RWPE2 (cell line): ENCODE results near the gene TVP23B.
"Not testable (repeated sequence)": the region's sequence is repeated elsewhere in the genome, so short reads cannot be mapped to it uniquely, and the experiment has no call there.

Experiments used
- ATAC-seq: fragments of 200-7000 bp; cut with Tn5 transposase; 3 replicates; pipeline ENCODE4 v1.9.1; 2021; ENCODE audit warnings: low read depth
- DNase-seq: peaks from one replicate; pipeline ENCODE4 v3.0.0-alpha.2; 2020; ENCODE audit warnings: low spot score
- H3K27ac ChIP-seq: fragments of 450-650 bp; 2 replicates; pipeline ENCODE4 v1.5.1; 2017; ENCODE audit warnings: mild to moderate bottlenecking; ENCODE audit not compliant: poor library complexity, severe bottlenecking
- H3K27me3 ChIP-seq: fragments of 250-450 bp; sonication (Bioruptor Pico); 2 replicates; pipeline ENCODE4 v1.5.1; 2021; ENCODE audit warnings: mild to moderate bottlenecking, moderate library complexity; ENCODE audit not compliant: insufficient read depth, poor library complexity, severe bottlenecking
- H3K36me3 ChIP-seq: fragments of 250-450 bp; sonication (Bioruptor Pico); 2 replicates; pipeline ENCODE4 v1.5.1; 2020; ENCODE audit warnings: low read depth, mild to moderate bottlenecking, moderate library complexity
- H3K4me1 ChIP-seq: fragments of 250-450 bp; sonication (Bioruptor Pico); 2 replicates; pipeline ENCODE4 v1.5.1; 2021; ENCODE audit warnings: mild to moderate bottlenecking, moderate library complexity; ENCODE audit not compliant: insufficient read depth, poor library complexity, severe bottlenecking
- H3K4me3 ChIP-seq: fragments of 250-450 bp; sonication (Bioruptor Pico); 2 replicates; pipeline ENCODE4 v1.5.1; 2021; ENCODE audit warnings: mild to moderate bottlenecking, moderate library complexity; ENCODE audit not compliant: severe bottlenecking
- H3K9me3 ChIP-seq: fragments of 250-450 bp; sonication (Bioruptor Pico); 2 replicates; pipeline ENCODE4 v1.5.1; 2021; ENCODE audit warnings: mild to moderate bottlenecking, moderate library complexity; ENCODE audit not compliant: severe bottlenecking
- TF ChIP-seq, protein P1 (sequence below): fragments of 450-650 bp; IDR thresholded peaks from one replicate; pipeline ENCODE4 v1.5.1; 2017; ENCODE audit warnings: mild to moderate bottlenecking, moderate library complexity; ENCODE audit not compliant: poor library complexity, severe bottlenecking

TVP23B gene

DNA sequence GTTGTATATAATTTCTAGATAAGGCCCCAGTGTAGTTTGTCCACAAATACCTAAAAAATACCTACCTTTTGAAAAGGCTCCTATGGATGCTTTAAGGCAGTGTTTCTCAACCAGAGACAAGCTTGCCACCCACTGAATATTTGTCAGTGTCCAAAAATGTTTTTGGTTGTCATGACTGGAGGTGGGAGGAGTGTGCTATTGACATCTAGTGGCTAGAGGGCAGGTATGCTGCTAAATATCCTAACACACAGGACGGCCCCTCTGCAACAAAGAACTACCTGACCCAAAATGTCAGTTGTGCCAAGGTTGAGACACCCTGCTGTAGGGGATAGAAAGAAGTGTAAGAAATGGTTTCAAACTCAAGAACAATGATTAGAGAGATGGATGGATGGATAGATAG lies 10.4 kb downstream of the TVP23B start:
- H3K27ac ChIP-seq, DNase-seq, H3K4me1 ChIP-seq, H3K9me3 ChIP-seq, H3K4me3 ChIP-seq, H3K27me3 ChIP-seq: not testable (repeated sequence)
- peak; percentile 73 for ATAC-seq
- 0 out of 2 replicates have a peak, but pooled peaks cover 12% of the 10 kb centered on the region for H3K36me3 ChIP-seq

DNA sequence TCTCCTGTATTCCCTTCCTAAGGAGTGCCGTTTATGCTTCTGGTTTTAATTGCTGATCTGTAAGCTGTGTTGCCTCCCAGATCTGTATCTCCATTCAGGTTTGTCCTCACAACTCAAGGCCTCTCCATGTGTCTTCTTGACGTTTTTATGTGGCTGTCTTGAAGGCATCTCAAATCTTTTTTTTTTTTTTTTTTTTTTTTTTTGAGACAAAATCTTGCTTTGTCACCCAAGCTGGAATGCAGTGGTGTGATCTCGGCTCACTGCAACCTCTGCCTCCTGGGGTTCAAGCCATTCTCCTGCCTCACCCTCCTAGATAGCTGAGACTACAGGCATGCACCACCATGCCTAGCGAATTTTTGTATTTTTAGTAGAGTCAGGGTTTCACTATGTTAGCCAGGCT lies 13.9 kb downstream of the TVP23B start:
- not testable (repeated sequence) for H3K27me3 ChIP-seq, H3K4me3 ChIP-seq, H3K27ac ChIP-seq, H3K4me1 ChIP-seq, H3K9me3 ChIP-seq, DNase-seq, H3K36me3 ChIP-seq, ATAC-seq

DNA sequence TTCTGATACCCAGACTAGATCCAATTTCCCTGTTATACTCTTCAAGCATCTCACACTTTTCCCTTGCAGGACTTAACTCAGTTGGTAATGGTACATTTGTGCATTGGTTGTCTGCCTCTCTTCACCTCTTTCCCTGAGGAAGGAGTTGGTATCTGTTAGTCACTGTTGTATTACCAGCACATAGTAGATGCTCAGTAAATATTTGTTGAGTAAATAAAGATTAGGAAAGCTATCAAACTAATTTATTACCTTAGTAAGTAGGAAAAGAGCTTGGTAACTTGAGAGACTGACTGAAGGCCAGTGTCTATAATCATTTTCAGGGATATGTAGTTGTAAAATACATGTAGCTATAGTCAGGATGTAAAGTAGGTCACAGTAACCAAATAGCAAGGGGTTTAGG lies 15.9 kb downstream of the TVP23B start:
- not testable (repeated sequence) for H3K4me1 ChIP-seq, H3K27ac ChIP-seq, DNase-seq, H3K4me3 ChIP-seq, H3K9me3 ChIP-seq, H3K27me3 ChIP-seq, ATAC-seq
- H3K36me3 ChIP-seq, result peaks cover 12% of the 10 kb centered on the region; the same call in 1 of the 2 replicates

DNA sequence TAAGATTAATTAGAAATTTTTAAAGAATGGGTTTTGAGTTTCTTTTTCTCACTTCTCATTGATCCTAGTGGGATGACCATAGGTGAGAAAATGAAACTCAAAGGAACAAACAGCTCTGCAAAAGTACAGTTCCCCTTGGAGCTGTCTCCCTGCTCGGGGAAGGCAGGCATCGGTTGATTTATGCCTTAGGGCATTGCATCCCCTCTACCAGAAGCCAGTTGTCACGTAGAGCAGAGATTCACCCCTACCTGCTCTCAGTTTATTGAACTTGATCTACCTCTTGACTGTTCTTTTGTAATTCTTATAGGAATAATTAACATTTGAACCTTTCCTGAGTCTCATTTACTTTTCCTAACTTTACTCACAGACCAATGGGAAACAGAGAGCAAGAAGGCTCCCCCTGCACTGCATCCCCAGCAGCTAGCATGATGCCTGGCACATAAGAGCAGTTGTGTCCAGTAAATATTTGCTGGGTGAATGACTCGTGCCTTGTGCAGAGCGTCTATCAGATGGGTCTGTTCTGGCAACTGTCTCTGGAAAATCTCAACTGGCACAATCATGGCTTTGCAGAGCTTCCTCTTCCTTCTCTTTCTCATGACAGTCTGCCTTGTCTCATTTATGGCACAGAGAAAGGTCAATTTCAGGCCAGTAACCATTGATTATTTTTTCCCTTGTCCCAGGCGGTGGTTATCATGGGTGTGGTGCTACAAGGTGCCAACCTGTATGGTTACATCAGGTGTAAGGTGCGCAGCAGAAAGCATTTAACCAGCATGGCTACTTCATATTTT lies 22.7 kb downstream of the TVP23B start:
- not testable (repeated sequence) for DNase-seq, H3K27me3 ChIP-seq, H3K9me3 ChIP-seq, ATAC-seq, H3K36me3 ChIP-seq, H3K4me1 ChIP-seq, H3K27ac ChIP-seq, H3K4me3 ChIP-seq

DNA sequence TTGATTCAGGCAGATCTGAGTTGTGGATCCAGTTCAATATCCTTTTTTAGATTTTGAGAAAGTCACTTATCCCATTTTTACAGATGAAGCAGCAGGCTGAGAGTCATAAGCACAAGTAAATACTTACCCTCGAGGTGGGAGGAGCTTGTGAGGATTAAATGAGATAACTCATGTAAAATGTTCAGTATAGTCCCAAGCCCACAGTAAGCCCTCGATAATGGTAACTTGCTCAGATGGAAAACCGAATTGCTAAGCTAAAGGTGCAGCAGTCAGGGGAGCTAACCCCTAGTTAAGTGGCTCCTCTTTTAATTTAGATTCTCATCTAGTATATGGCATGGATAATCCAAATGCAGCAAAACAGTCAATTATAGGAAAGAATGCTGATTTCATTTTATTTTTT lies 34.9 kb downstream of the TVP23B start:
- not testable (repeated sequence) for H3K9me3 ChIP-seq, ATAC-seq

DNA sequence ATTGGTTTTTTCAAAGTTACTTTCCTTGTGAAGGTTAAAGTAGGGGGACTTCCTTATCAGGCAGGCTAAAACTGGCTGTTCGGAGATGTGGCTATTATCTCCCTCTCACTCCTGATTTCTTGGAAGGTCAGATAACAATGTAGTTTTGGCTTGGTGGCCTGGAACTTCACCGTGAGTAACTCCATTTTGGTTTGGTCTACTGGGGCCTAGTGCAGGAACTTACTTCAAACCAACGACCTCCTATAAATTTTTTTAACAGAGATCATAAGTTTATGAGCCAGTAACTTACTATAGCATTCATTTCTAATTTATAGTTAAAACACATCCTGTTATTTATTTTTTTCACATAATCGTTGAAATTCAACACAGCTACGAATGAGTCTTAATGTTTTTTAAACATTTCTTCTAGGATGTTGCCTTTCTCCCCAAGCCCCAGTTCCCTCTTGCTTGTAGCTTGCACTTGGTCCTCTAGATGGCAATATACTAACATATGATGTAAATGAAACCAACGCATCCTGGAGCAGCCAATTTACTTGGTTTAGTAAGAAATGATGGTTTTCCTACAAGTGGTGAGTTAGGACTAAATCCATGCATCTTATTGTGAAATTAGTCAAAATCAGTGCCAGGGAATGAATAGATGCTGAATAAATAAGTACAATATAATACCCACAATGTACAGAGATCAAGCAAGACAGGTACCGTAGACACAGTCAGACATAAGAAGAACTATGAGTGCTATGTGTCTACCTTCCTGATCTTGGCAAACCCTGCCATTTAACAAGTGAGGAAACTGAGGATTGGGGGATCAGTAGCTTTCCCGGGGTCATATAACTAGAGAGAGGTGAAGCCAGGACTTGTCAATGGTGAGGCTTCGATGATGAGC lies 35.7 kb downstream of the TVP23B start:
- not testable (repeated sequence) for H3K27ac ChIP-seq, H3K36me3 ChIP-seq, DNase-seq, H3K27me3 ChIP-seq, H3K9me3 ChIP-seq, H3K4me1 ChIP-seq, H3K4me3 ChIP-seq
- peak; percentile 71 for ATAC-seq
- TF ChIP-seq, protein P1, sequence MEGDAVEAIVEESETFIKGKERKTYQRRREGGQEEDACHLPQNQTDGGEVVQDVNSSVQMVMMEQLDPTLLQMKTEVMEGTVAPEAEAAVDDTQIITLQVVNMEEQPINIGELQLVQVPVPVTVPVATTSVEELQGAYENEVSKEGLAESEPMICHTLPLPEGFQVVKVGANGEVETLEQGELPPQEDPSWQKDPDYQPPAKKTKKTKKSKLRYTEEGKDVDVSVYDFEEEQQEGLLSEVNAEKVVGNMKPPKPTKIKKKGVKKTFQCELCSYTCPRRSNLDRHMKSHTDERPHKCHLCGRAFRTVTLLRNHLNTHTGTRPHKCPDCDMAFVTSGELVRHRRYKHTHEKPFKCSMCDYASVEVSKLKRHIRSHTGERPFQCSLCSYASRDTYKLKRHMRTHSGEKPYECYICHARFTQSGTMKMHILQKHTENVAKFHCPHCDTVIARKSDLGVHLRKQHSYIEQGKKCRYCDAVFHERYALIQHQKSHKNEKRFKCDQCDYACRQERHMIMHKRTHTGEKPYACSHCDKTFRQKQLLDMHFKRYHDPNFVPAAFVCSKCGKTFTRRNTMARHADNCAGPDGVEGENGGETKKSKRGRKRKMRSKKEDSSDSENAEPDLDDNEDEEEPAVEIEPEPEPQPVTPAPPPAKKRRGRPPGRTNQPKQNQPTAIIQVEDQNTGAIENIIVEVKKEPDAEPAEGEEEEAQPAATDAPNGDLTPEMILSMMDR, result peak; percentile 73

More for the DNA sequence above, 34.9 kb downstream of the TVP23B start:
- H3K27me3 ChIP-seq, H3K4me1 ChIP-seq, H3K4me3 ChIP-seq, DNase-seq, H3K27ac ChIP-seq, H3K36me3 ChIP-seq: not testable (repeated sequence)

DNA sequence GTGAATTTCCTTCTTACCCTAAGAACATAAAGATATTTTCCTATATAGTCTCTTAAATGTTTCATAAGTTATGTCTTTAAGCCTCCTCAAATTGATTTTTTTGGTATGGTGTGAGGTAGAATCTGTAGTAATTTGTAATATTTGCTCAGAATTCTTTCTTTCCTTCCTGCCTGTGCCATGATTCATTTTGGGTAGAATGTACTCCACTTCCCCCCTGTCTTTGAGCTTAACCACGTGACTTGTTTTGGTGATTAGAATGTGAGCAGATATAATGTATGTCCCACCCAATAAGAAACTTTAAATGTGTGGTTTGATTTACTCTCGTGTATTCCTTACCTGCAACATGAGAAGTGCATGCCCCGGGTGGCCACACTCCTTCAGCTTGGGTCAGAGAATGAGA lies 40.4 kb downstream of the TVP23B start:
- H3K36me3 ChIP-seq, DNase-seq, H3K27me3 ChIP-seq, H3K4me1 ChIP-seq, H3K9me3 ChIP-seq, H3K4me3 ChIP-seq, ATAC-seq, H3K27ac ChIP-seq: not testable (repeated sequence)

DNA sequence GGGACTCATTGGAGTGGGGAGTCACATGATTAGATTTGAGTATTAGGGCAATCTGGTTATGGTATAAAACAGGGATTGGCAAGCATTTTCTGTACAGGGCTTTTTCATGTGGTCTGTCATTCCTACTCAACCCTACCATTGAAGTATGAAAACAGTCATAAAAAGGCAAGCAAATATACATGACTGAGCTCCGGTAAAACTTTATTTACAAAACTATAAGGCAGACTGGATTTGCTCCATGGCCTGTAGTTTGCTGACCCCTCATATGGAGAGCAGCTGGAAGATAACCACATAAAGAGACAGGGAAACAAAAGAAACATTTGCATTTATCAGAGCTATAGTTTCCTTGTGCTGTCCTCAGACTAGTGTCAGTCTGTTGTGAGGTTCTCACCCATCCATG lies 46.6 kb downstream of the TVP23B start:
- not testable (repeated sequence) for H3K27ac ChIP-seq, H3K9me3 ChIP-seq, H3K4me3 ChIP-seq, H3K27me3 ChIP-seq, DNase-seq, H3K4me1 ChIP-seq, H3K36me3 ChIP-seq, ATAC-seq
